Fibroblast of skin of left quadriceps (primary cell): ENCODE results near the gene PGM2.
A peak's percentile ranks its signal among the peaks of the same experiment; 100 is the strongest.

Source experiments
- DNase-seq, 2 experiments: peaks; one replicate each; pipeline ENCODE4 v3.0.0-alpha.2; 2013; ENCODE audit warnings: low read depth in 2 of 2

Gene PGM2

DNA sequence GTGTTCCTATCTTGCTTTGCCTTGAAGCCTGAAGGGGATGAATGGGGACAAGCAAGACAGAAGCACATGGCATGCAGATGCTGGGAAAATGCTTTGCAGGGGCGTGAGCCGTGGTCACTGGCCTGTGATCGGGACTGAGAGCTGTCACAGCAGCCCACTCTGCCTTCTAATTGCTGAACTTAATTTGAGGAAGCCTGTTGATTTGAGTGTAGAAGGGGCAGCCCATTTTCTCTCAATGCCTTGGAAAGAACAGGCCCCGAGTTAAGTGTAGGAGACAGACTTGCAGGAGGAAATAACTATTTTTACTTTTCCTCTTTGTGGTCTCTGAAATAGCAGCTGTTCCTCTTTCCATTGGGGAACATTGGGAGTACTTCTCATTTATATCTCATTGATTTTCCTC, 38.3 kb downstream of the PGM2 start:
- no peak for DNase-seq

DNA sequence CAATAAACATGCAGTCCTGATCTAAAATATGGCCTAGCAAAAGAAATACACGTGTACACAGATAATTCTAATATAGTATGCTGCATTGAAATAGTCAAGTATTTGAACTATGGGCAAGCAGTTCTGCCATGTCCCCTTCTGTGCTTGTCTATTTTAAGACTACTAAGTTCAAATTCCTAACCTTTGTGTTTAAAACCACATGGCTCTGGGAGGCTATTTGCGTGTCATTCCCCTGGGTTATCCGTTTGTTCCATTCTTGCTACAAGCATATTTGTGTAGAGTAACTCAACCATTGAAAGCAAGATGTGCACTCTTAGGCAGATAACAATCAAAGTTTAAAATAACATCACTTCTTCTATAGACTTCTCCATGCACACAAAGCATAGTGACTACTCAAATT, 39.0 kb downstream of the PGM2 start:
- no peak for DNase-seq

DNA sequence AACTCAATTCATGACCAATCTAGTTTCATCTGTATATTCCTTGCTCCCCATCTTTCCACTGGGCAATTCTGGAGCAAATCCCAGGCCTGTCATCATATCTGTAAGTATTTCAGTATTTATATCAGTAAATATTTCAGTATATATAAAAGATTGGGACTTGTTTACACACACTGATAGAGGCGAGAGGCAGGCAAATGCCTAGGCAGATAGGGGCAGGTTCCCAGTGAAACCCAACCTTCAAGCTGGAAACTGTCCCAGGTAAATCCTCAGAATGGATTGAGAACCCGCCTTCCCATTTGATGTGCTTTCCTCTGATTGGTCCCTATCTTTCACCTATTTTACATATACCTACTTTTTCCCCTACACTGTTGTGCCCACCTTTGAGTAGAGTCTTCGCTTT, 40.6 kb downstream of the PGM2 start:
- DNase-seq = no peak

DNA sequence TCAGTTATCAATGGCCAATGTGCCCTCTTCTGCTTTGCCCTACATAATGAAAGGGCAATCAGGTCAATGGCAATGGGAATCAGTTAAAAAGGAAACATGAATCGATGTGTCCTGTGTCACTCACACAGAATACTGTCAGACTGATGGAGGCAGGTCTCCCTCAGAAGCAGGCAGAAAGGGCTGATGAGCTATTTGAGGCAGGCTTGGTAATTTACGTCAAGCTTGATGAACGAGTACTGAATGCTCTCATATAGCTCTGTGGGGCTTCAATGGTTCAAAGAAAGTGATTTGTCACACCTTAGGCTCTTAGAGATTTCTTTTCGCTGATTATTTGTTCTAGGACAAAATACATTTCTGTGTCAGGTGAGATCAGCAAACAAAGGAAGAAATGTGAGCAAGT, 41.8 kb downstream of the PGM2 start:
- no peak for DNase-seq

DNA sequence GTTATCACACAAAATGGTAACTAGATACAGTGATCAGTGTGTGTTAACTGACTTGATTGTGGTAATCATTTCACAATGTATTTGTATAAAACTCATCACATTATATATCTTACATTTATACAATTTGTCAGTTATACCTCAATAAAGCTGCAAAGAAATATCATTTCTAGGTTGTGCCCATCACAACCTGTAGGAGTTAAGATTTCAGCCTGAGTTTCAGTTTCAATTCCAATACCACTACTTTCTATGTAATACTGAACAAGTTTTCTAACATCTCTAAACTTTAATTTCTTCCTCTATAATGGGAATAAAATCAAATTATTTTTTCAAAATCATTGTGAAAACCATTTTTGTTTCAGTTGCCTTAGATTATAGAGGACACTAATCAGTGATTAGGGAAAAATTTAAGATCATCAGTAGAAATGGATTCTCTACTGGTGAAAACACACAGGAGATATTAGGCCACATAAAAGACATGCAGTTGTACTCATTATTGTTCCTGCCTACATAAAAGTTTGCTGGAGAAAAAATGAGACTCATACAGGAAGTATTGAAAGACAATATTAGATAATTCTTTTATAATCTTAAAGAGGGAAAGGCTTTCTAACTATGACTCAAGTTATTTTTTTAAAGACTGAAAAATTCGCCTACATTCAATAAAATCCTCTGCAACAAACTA, 46.0 kb downstream of the PGM2 start:
- no peak for DNase-seq

DNA sequence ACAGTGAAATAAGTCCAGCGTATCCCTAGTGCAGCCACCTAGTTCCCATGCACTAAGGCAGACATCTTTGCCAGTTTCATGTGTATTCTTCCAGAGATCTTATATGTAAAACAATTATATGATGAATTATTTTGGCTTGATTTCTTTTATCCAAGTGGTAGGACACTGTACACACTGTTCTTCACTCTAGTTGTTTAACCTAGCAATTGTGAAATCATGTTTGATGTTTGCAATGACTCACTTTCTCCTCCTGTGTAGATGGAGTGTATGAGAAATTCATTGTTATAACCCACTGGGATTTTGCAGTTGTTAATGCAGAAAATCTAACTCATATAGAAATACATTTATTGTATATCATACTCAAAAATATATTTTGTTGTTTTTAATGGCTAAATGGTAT, 46.9 kb downstream of the PGM2 start:
- peak; percentile 6 to 9 for DNase-seq

DNA sequence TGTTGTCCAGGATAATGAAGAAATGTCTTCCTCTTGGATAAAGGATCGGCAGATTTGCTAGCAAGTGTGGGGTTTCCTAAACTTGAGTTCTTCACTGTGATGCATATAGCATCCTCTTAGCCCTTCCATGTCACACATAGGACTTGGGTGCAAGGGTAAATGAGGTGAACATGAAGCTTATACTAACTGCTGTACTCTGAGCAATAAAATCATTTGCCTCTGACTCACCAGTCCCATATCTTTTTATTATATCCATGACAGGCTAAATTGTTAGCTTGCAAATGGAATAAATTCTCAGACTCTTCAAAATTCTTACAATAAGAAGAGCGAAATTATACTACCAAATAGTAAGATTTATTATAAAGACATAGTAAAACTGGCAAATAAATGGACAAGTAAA, 49.7 kb downstream of the PGM2 start:
- peak in 1 of 2 experiments; percentile 1 for DNase-seq

DNA sequence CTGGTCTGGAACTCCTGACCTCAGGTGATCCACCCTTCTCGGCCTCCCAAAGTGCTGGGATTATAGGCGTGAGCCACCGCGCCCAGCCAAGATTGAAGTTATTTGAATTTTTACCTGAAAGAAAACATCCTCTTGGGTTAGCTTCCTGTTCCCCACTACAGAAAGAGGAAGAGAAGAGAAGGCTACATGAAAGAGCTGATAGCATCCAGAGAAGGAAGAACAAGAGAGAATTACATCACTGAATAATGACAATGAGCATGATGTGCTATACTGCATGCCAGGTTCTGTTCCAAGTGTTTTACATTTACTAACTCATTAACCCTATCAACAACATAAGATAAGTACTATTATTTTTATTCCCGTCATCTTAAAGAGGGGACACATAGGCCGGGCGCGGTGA, 52.9 kb downstream of the PGM2 start:
- DNase-seq = no peak

DNA sequence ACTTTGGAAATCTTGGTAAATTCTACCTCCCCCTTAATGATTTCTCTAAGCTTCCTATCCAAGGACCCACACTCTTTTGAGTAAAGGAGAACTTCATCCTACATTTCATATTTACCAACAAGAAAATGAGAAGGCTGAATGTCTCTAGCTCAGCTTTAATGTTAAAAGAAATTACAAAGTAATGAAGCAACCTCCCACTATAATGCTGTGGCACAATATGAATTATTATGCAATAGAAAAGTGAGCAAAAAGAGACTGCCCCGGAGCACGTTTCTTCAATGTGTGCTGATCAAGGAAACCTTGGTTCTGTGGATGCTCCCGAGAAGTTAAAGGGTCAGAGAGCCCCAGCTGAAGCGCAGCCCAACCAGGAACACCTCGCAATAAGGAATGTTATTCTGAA, 55.3 kb downstream of the PGM2 start:
- no peak for DNase-seq

DNA sequence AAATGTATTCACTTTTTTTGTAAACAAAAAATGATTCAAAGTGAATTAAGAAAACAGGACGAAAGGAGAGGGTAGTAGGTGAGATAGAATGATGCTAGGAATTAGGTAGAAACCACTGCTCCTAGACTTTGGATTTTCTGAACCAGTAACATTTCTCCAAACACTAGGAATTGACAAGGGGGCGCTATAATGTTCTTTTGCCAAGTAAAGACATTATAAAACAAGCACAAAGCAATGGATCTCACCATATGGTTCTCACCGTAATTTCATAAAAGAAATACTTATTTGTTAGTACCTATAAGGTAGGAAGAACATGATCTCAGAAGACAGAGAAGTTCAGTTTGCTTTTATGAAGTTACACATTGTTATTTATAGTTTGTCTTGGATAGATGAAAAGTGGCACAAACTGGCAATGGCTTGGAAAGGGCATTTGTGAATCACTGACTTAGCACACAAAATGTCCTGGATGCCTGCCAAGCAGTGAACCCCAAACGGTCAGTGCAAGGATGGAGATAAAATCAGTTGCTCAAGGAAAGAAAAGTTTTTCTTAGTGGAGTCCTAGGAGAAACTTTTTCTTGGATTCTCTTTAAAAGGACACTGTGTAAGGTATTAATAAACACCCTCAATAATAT, 56.3 kb downstream of the PGM2 start:
- DNase-seq = no peak

DNA sequence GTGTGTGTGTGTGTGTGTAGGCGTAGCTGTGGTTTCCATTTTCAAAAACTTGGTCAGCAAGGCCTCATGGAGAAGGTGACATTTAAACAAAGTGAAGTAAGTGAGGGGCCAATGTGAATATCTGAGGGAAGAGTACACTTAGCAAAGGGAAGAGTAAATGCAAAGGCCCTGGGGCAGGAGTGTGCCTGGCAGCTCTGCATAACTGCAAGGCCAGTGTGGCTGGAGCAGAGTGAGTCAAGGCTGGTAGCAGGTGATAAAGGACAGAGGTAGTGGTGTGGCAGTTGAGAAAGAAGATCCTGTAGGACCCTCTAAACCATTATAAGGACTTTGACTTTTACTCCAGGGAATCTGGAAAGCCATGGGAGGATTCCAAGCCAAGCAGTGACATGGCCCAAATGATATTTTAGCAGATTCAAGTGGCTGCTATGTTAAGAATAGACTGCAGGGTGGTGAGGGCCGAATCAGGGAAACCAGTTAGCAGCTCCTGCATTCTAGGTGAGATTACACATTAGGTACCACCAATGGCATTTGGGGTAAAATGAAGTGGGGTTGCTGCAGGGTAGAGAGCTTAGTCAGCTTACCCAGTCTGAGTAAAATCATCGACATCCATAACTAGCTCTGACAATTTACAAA, 58.5 kb downstream of the PGM2 start:
- no peak for DNase-seq

DNA sequence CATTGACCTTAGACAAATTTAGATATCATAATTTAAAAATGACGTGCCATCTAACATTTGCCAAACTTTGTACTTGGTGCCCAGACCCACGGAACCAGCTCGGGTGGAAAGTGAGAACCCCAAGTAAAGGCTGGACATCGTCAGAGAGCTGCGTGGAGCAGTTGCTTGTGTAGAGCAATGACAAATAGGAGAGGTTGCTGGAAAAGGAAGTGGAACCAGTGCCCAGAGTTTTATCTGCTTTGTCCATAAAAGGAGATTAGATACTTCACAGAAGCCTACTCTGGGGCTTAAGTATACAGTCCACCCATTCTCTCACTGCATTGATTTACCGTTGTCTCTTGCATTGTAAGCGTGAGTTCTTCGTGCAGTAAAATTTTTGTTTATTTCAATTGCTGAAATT, 59.0 kb downstream of the PGM2 start:
- DNase-seq = no peak

DNA sequence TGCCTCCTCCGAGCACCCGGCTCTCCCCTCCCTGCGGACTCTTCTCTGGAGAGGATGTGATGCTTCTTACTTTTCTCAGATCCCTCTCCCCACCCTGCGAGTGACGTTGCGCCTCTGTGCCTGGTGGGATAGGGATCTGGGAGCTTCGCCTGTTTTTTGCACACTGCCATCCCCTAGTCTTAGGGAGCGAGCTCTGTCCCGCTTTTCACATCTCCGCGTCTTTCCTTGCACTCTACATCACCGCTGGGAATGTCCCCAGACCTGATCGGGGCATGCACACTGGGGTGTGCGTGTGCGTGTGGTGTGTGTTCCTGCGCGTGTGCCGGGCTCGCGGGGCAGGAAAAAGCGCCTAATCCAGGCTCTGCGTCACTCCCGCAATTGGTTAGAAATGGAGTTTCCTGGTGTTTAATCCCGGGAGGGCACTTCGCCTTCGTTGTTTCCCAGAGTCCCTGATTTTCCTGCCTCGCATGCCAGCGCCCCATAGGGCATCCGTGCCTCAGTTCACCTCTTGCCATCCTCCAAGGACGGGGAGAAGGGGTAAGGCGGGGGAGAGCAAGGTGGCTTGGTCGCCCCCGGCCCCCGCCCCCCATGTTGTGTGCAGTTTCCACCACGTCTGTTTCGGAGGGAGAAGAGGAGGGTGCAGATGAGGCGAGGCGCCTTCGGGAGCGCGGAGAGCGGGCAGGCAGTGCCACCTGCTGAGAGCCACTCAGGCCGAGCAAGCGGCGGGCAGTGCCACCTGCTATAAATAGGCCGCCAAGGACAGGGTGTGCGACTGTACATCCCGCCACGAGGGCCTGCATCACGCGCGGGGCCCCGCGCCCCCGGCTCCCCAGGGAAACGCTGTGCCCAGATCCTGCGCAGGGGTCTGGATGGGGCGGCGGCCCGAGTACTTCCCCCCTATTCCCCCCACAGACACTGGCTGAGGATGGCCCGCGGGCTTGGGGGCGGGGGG, 63.6 kb downstream of the PGM2 start:
- no peak for DNase-seq

DNA sequence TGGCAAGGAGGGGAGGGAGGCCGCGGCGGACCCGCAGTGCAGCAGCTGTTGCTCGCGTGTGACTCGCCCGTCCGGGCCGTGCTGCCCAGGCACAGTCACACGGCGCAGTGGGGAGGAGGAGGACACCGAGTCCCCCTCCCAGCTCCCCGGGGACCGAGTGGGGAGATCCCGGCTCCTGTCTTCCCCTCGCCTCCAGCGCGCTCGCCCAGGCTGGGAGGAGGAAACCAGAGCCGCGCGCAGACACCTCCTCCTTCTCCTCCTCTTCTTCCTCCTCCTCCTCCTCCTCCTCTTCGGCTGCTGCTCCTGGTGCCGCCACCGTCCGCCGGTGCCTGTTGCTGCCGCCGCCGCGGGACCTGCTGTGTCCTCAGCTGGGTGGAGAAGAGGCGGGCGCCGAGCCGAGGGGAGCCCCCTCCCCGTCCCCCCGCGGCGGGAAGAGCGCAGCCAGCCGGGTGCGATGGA, 64.3 kb downstream of the PGM2 start, which contains the start of gene TBC1D1:
TSS of gene TBC1D1 (plus strand) at position 284 of the 459 bp plus-strand sequence. CDS start 11,012 bp downstream, outside the sequence.
- no peak for DNase-seq

DNA sequence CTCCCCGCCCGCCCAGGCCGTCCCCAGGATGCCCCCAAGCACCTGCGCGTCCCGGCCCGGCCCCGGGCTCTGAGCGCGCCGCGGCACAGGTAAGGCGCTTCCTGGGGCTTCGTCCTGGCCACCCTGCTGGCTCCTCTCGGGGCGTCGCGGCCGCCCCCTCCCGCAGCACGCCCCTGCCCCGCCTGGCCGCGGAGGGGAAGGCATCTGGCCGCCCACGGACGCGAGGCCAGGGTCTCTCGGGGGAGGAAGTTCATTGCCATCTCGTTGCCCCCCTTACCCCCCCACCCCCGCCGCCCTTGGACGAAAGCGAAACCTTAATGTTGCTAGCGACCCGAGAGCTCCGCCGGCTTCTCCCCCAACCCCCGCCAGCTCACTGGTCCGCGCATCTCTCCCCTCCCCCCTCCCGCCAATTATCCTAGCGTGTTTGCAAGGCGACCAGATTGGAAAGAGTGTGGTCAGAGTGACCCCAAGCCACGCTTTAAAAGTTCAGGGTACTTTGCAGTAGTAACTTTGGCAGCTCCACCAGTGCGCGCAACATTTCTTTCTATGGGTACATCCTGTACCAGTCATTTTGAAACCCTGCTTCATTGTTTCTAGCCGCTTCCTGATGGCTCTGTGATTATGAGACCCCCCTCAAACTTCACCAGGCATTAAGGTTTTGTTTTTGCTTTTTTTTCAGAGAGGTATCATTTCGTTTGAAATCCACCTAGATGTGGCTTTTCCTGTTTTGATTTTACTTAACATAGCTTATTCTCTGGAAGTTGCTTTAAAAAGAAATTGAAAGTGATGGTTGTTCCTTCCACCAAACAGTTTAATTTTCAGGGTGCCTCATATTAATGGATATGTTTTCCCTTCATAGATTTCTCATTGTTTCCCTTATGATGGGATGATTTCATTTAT, 65.0 kb downstream of the PGM2 start:
- no peak for DNase-seq

DNA sequence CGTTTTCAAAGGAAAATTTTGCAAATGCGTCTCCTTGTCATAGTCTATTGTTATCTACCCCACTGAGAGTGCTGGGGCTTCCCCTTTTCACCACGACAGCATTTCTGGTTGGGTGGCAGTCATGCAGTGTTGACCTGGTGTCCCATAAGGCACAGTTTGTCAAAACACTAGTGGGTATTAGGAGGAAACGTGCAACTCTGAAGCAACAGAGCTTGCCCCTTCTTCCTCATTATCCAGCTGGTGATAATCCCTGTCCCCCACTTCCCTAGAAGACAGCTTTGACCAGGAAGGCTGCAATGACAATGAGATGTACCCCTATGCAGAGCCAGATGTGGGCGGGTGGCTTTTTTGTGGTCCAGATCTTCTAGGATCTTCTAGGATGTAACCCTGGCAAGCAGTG, 66.2 kb downstream of the PGM2 start:
- no peak for DNase-seq

DNA sequence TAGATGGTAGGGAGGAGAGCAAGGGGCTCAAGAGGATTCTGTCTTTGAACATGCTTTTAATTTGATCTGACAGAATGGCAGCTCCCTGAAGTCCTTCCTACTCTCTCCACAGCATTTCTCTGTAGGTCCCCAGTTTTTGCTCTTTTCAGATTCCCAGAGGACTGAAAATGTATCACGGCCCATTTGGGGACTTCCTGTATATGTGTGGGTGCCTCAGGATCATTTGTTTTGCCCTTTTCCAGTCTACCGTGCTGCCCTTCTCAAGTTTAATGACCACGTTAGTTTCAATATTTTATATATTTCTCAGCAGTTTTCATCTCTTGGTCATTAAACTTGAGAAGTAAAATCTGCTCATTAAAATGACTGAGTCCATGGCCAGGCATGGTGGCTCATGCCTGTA, 66.7 kb downstream of the PGM2 start:
- no peak for DNase-seq

DNA sequence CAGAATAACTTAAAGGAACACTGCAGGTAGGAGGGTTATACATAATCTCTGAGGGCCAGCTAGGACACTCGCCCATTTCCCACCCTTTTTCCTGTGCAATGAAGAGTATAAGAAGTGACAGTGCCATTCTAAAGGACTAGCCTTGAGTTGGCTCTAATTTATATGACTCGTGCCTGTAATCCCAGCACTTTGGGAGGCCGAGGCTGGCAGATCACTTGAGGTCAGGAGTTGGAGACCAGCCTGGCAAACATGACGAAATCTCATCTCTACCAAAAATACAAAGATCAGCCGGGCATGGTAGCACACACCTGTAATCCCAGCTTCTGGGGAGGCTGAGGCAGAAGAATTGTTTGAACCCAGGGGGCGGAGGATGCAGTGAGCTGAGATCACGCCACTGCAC, 68.8 kb downstream of the PGM2 start:
- DNase-seq = no peak

DNA sequence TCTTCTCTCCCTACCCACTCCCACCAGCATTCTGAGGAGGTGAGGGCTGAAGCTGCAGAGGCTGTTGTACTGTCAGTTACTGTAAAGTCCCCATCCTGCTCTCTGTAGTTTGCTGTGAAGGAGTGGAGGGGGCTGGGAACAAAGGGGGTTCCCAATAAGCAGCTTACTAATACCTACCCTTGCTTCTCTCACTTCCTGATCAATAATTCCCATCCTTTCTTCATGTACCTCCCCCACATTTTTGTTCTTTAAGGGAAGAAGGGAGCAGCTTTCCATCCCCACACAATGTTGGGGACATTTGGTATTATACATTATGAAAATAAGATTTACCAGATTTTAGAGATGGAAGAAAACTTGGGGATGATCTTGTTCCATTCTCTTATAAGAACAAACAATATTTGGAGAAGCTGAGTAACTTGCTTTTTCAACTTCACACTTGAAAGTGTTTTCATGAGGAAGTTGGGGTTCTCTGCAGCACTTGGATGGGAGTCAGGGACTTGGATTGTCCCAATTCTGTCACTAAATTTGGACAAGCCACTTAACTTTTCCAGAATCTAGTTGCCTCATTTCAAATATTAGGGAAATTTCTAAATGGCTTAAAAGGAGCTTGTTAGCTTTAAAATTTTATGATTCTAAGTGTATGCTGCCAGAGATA, 69.8 kb downstream of the PGM2 start:
- no peak for DNase-seq

DNA sequence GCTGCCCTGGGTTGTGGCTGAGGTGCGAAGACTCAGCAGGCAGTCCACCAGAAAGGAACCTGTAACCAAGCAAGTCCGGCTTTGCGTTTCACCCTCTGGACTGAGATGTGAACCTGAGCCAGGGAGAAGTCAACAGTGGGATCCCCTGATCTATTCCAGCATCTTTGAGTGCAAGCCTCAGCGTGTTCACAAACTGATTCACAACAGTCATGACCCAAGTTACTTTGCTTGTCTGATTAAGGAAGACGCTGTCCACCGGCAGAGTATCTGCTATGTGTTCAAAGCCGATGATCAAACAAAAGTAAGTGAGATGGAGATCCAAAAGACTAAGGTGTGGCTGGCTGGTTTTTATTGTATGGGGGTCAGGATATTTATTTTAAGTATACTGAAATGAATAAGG, 75.7 kb downstream of the PGM2 start:
- no peak for DNase-seq
